ENCODE results near the gene KCNIP4.

GRCh38 chr4:20687864-20688263 is 1260.7 kb downstream of the KCNIP4 start:
- TF ChIP-seq, protein P1, sequence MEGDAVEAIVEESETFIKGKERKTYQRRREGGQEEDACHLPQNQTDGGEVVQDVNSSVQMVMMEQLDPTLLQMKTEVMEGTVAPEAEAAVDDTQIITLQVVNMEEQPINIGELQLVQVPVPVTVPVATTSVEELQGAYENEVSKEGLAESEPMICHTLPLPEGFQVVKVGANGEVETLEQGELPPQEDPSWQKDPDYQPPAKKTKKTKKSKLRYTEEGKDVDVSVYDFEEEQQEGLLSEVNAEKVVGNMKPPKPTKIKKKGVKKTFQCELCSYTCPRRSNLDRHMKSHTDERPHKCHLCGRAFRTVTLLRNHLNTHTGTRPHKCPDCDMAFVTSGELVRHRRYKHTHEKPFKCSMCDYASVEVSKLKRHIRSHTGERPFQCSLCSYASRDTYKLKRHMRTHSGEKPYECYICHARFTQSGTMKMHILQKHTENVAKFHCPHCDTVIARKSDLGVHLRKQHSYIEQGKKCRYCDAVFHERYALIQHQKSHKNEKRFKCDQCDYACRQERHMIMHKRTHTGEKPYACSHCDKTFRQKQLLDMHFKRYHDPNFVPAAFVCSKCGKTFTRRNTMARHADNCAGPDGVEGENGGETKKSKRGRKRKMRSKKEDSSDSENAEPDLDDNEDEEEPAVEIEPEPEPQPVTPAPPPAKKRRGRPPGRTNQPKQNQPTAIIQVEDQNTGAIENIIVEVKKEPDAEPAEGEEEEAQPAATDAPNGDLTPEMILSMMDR (conservative IDR thresholded peaks at IDR 0.05; ENCODE audit: low read depth, low read length): no peak
- TF ChIP-seq NFE2L2 (IDR thresholded peaks at IDR 0.05; ENCODE audit: low read depth, low read length) (no peak), POLR2A (IDR thresholded peaks at IDR 0.05; ENCODE audit: low read depth, low read length) (no peak), CHD1 (IDR thresholded peaks at IDR 0.05; ENCODE audit: low read depth, low read length) (no peak), ELK1 (IDR thresholded peaks at IDR 0.05; ENCODE audit: borderline replicate concordance, low read depth, low read length) (no peak), BHLHE40 (IDR thresholded peaks at IDR 0.05; ENCODE audit: low read depth, low read length) (no peak), SMC3 (IDR thresholded peaks at IDR 0.05; ENCODE audit: low read depth, low read length) (no peak)
